Erythroblast (primary cell): ENCODE results near the gene PSMB1.

ENCODE experiments used
- DNase-seq, 2 experiments: peaks; one replicate each; lab custom pipeline; 2025; lab: John Stamatoyannopoulos, UW
- GATA1 ChIP-seq: IDR thresholded peaks from 2 replicates; pipeline ENCODE4 v1.6.1; 2011; ENCODE audit warnings: low read depth, mild to moderate bottlenecking, control low read depth, low read length, moderate library complexity
- POLR2A ChIP-seq: IDR thresholded peaks from 2 replicates; pipeline ENCODE4 v1.6.1; 2011; ENCODE audit warnings: mild to moderate bottlenecking, low read length

The PSMB1 gene

GRCh38 chr6:170552765-170553533, at the start of gene PSMB1:
Gene PSMB1, minus strand, starts transcription at chr6:170553307. Its CDS starts 65 bp downstream, at chr6:170553242.
- TF ChIP-seq POLR2A = peak; percentile 96
- TF ChIP-seq GATA1 = no peak
- peak; percentile 94 for DNase-seq

GRCh38 chr6:170597278-170597677, 44.2 kb upstream of the PSMB1 start:
- DNase-seq = no peak
- no peak for TF ChIP-seq POLR2A
- TF ChIP-seq GATA1 = no peak

DNA sequence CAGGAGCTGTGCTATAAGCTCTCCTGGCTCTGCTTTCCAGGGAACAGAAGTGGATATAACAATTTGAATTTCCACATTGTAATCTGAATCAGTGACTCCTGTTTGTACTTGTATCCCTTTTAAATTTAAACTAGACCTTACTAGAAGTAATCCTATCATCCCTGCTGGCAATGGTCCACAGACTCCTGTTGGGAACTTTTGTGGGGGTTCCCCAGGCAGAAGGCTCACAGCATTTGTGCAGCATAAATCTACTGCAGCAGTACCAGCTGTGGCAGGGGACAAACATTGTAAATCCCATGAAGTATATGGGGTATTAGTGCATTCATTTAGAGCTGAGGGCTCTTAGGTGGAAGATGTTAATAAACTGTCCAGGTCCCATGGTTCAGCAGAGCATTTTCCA, 43.3 kb upstream of the PSMB1 start:
- TF ChIP-seq POLR2A (no peak), GATA1 (no peak)
- no peak for DNase-seq

DNA sequence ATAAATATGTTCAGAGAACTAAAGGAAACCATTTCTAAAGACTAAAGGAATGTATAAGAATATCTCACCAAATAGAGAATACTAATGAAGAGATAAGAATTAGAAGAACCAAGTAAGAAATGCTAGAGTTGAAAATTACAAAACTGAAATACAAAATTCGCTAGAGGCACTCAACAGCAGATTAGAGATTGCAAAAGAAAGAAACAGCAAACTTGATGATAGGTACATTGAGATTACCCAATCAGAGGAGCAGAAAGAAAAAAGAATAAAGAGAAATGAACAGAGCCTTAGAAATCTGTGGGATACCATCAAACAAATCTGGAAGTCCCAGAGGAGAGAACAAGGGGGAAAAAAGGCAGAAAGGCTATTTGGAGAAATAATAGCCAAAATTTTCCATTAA, 37.6 kb upstream of the PSMB1 start:
- no peak for DNase-seq
- TF ChIP-seq POLR2A (no peak), GATA1 (no peak)

- DNase-seq = no peak
- TF ChIP-seq POLR2A (no peak), GATA1 (no peak)
Observed at GRCh38 chr6:170584954-170585498, 31.9 kb upstream of the PSMB1 start.

- peak; percentile 94 for TF ChIP-seq POLR2A
- TF ChIP-seq GATA1 = no peak
- peak; percentile 92 to 93 for DNase-seq
Observed at GRCh38 chr6:170584181-170584953, 31.3 kb upstream of the PSMB1 start, which contains the start of gene PDCD2. Gene PDCD2, minus strand, starts transcription at chr6:170584637. Its CDS starts 56 bp downstream, at chr6:170584581.

DNA sequence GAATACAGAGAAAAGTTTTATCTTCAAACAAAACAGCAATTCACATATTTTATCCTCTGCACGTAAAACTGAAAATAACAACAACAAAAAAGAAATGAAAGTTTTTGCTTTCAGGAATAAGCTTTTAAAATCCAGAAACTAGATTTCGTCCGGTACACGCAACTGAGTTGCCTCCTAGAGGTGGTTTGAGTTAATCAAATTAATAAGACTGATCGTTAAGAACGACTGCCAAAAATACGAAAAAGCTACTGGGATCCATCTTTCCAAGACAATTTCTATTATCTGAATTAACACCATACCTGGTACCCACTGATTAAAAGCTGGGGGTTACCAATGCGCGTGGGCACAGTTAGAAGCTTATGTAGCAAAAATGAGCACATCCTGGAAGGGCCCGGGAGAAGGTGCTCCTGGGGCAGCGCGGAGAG, 30.7 kb upstream of the PSMB1 start:
- TF ChIP-seq GATA1 (no peak), POLR2A (no peak)
- DNase-seq = no peak

DNA sequence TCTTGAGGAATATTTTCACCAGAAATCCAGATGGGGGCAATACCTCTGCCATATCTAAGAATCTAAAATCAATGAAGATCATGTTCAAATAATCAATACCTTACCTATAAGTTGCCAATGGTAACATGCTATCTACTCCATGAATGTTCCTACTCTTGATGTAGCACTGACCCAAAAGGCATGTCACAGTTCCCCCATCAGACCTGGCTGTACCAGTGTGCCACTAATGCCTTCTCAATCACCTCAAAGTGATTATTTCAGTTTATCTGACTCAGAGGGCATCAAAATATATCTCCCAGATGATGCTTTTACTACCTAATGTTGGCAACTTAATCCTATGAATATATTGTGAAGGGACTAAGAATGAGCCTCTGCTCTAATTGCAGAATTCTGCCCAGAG, 25.8 kb upstream of the PSMB1 start:
- TF ChIP-seq GATA1 (no peak), POLR2A (no peak)
- no peak for DNase-seq

DNA sequence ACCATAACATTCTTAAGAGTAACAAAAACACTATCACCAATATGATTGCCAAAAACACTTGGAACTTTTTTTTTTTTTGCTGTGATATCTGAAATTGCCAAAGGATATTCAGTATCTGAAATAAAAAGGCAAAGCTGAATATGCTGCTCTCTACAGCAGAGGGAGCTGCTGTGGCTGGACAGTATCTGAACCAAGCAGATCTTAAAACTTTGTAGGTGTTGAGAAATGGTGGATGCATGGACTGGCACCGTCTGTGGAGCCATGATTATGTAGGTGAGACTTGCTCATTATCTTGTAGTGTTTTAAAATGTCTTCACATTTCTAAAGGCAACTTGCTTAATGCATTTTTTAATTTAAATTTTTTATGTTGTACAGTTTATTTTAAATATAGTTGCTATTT, 22.1 kb upstream of the PSMB1 start:
- peak; percentile 16 to 38 for DNase-seq
- no peak for TF ChIP-seq GATA1
- TF ChIP-seq POLR2A = no peak

DNA sequence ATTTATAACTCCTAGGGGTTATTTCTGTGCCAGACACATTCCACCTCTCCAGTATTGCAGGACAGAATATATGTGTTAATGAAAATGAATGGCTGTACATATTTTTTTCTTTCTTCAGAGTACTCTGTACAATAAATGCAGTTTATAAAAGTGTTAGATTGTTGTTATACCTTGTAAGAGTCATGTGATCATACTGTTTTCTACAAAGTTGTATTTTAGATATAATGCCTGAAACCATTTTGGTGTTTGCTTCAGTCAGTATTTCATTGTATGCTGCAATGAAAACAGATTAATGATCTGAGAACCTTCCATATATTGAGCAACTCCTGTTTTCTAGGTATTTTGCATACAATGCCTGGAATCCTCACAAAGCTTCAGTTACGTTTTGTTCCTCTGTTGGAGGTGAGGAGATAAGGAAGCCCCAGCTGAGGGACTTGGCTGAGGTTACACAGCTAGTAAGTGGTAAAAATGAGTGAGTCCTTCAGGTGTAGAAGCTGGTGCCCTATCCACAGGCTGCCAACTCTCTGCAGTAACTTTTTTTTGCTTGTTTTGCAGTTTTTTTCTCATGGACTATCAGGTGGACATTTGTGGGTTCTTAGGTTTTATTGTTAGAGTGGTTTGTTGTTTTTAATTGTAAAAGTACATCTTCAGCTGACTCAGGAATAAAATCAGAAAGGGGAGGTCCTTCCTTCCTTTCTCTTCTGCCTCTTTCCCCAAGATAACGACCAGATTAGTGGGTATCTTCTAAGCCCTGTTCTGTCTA, 19.8 kb upstream of the PSMB1 start:
- DNase-seq = peak in 1 of 2 experiments; percentile 8
- TF ChIP-seq POLR2A (no peak), GATA1 (no peak)

- TF ChIP-seq POLR2A (no peak), GATA1 (no peak)
- DNase-seq = no peak
Observed at GRCh38 chr6:170564936-170565530, 11.9 kb upstream of the PSMB1 start.

DNA sequence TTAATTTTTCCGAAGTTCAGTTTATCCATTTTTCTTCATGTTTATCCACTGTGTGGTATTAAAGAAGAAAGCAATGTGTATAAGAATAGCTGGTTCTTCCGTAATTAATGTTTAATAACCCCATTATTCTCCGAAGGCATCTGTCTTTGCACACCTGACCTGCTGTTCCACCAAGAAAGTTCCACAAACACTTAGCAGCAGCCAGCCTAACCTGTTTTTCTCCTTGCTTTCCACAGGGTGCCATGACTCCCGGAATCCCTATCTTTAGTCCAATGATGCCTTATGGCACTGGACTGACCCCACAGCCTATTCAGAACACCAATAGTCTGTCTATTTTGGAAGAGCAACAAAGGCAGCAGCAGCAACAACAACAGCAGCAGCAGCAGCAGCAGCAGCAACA, 8.4 kb upstream of the PSMB1 start:
- TF ChIP-seq POLR2A = no peak
- TF ChIP-seq GATA1 = no peak
- no peak for DNase-seq

DNA sequence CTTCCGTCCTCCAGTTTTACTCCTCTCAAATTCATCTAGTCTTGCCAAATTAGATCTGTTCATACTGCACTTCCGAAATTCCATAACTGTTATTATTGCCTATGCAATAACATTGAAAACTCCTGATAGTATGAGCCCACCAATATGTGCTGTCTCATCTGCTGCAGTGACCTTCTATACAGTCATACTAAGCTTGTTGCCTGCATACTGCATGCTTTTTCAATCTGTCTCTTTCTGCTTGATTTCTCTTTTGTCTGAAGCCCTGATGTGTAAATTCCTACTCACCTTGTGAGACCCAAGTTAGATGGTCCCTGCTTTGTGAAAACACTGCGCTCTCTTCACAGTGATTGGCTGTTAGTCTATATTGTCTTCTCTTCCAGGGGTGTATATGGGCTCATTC, 2.2 kb upstream of the PSMB1 start:
- DNase-seq = peak; percentile 16 to 48
- TF ChIP-seq GATA1 (no peak), POLR2A (no peak)
